Spinal cord (tissue), 10 donors: Measurements from ENCODE around the gene CTDSPL. TPM values are rescaled to one million over a fixed set of nuclear protein-coding genes. Genes with fewer than 3 reads are reported as not detected.
A peak's percentile ranks its signal among the peaks of the same experiment; 100 is the strongest.

Source experiments
- DNase-seq, 6 donors: peaks; one replicate each; pipeline versions ENCODE4 v3.0.0 to v3.0.0-alpha.2; 2013 to 2015; ENCODE audit warnings: low spot score in 6 of 6, low read depth in 4 of 6
- H3K27ac ChIP-seq: one replicate; pipeline ENCODE4 v1.5.1; 2013; ENCODE audit warnings: low read depth, low read length, control low read depth
- H3K27me3 ChIP-seq: one replicate; pipeline ENCODE4 v1.6.1; 2013; ENCODE audit warnings: low read length; ENCODE audit not compliant: control insufficient read depth, insufficient read depth
- H3K36me3 ChIP-seq: one replicate; pipeline ENCODE4 v1.6.1; 2013; ENCODE audit warnings: low read length; ENCODE audit not compliant: control insufficient read depth, insufficient read depth
- H3K4me1 ChIP-seq: one replicate; pipeline ENCODE4 v1.6.1; 2013; ENCODE audit warnings: low read length; ENCODE audit not compliant: control insufficient read depth, insufficient read depth
- H3K4me3 ChIP-seq: one replicate; pipeline ENCODE4 v1.5.1; 2013; ENCODE audit warnings: low read depth, low read length, control low read depth
- H3K9me3 ChIP-seq: one replicate; pipeline ENCODE4 v1.6.1; 2013; ENCODE audit warnings: low read length; ENCODE audit not compliant: control insufficient read depth, insufficient read depth
- whole genome bisulfite sequencing: methylation state at CpG from one replicate; pipeline ENCODE4 v1.1.5; 2013; ENCODE audit warnings: missing lambda C conversion rate; ENCODE audit not compliant: insufficient coverage; 5-methylcytosine and 5-hydroxymethylcytosine counted together
- polyA plus RNA-seq, 2 donors: library from polyadenylated mRNA; unstranded; fragments of 120-200 nt; gene quantifications; one replicate each; pipeline ENCODE4 v1.2.1, GENCODE V29; 2013; ENCODE audit not compliant: insufficient read length in 2 of 2
- total RNA-seq, 2 donors: library from RNA; depleted of rRNA in 1 of 2; stranded (reverse); fragments of 120-200 nt in 1 of 2; fragments of >200 nt in 1 of 2; gene quantifications; one replicate each; pipeline versions ENCODE4 v1.2.3 to v1.2.4, GENCODE V29; 2013 to 2014
- donor health status: healthy.

The CTDSPL gene
- total and polyA plus RNA-seq, 4 donors = 19.7 to 45.5 (median 30.6) TPM

DNA sequence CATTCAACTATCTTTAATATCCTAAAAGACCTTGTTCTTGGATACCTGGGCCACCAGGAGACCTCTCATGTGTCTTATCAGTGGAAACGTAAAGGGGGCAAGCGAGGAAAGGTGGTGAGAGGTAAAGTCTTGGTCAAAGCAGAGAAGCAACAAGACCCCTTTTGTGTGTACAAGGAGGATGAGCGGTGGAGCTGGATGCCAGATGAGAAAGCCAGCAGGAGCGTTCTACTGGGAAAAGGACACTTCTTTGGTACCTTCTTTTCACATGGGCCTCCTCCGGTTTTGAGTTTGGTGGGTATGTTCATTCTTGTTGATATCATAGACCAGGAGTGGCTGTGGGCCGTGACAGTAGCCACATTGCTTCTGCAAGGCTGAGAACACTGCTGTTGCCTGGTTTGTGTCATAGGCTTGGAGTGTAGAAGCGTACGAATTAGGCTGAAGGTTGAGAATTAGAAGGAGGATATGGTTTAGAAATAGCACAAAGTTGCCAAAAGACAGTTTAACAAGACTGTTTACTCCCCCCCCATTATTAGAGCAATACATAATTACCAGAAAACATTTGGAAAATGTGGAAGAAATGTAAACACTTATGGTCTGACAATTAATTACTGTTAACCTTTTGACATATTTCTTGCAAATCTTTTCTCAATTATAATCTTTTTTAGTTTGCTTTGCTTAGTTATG, 82.1 kb downstream of the CTDSPL start:
- Histone ChIP-seq H3K4me3 (no peak overlapping the region), H3K9me3 (no peaks in the 10 kb centered on the region), H3K27me3 (no peaks in the 10 kb centered on the region), H3K27ac (no peak overlapping the region), H3K36me3 (no peaks in the 10 kb centered on the region), H3K4me1 (peaks cover 19% of the 10 kb centered on the region)
- 95% methylated on average over 6 of the region's 8 CpGs for WGBS
- no peak for DNase-seq

DNA sequence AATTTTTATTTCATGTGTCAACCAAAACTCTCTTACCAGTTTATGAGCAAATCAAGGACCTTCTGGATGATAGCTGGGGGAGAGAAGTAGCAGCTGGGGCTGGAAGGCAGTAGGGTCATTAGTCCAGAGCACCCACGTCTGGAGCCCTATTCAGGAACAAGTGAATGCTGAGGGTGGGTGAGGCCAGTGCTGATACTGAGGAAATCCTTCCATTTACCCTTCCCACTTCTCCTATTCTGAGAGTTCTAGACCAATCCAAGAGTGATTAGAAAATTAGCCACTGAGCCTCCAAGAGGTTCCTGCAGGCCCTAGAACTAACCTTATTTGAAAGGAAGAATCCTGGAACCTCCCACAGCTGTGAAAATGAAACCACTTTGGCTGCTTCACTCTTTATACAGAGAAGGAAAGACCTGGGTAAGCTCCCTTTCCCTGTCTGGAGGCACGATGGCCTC, 82.7 kb downstream of the CTDSPL start:
- Histone ChIP-seq H3K27me3 (no peaks in the 10 kb centered on the region), H3K9me3 (no peaks in the 10 kb centered on the region), H3K36me3 (no peaks in the 10 kb centered on the region), H3K4me1 (peaks cover 19% of the 10 kb centered on the region), H3K4me3 (no peak overlapping the region), H3K27ac (peak overlapping the region; percentile 67)
- DNase-seq = no peak
- no CpG with 5 or more reads among the region's 2 CpGs for WGBS

DNA sequence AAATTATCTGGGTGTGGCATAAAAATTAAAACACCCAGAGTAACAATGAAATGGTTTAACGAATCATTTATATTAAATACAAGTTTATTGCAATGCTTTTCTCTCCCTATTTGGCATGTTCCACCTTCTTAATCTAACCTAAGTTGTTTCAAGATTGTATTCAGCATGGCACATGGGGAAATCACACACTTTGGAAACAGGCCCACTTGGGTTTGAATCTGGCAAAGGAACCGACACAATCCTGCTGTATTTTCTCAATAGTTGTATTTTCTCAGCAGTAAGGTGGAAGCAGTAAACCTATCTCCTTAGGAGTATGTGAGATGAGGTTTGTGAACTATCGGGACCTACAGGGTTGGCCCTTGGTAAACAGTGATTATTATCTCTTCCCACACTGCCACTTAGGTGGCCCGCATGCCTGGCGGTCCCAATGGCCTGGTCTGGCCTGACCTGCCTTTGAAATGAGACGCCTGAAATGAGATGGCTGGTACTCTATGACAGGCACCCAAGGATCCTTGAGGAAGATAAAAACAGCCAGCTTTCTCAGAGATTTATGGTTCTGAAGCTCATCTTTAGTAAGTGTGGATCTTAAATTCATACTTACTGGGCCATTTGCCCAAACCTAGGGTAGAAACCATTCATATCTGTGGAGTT, 83.6 kb downstream of the CTDSPL start:
- 80% methylated on average over 3 of the region's 6 CpGs for WGBS
- peak overlapping the region; percentile 42 for H3K27ac ChIP-seq

DNA sequence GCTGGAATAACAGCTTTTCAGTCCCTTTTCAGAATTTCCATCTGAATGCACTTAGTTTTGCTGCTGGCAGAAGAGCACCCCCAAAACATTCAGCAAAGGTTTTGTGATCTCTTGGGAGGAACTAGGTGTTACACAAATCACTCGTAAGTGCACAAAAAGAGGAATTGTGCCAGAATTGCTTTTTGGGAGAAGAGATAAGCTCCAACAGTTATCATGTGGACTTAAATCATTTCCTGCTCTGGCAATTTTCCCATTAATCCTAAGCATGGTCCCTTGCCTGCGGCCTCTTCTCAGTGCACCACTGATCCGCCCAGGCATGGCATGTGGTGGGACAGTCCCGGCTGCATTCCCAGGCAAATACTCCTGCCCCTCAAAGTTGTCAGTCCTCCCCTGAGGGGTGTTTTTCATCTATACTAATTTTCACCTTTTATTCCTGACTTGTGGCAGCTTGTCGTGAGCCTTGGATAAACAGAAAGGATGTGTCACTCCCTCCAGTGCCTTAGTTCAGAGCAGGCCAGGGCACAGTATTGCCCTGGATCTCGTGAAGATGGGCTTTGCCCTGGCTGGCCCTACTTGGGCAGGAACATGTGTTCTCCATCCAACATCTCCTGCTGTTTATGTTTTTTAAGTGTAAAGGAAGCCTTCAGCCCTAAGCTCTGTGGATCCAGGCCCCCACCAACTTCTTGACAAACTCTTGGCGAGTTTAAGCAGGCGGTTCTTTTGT, 84.3 kb downstream of the CTDSPL start:
- no peaks in the 10 kb centered on the region for H3K9me3 ChIP-seq
- H3K4me1 ChIP-seq = peaks cover 26% of the 10 kb centered on the region
- H3K27ac ChIP-seq = peak overlapping the region; percentile 42
- H3K36me3 ChIP-seq = no peaks in the 10 kb centered on the region
- H3K27me3 ChIP-seq = no peaks in the 10 kb centered on the region
- peak in 1 of 6 donors; percentile 41 for DNase-seq
- H3K4me3 ChIP-seq = no peak overlapping the region
- WGBS = 79% methylated on average over 2 of the region's 8 CpGs

More for the DNA sequence above, 83.6 kb downstream of the CTDSPL start:
- Histone ChIP-seq H3K27me3 (no peaks in the 10 kb centered on the region), H3K4me1 (peaks cover 26% of the 10 kb centered on the region), H3K4me3 (no peak overlapping the region), H3K36me3 (no peaks in the 10 kb centered on the region), H3K9me3 (no peaks in the 10 kb centered on the region)
- DNase-seq = no peak

- DNase-seq = no peak
- Histone ChIP-seq H3K36me3 (no peaks in the 10 kb centered on the region), H3K27ac (peak overlapping the region; percentile 42), H3K4me1 (peaks cover 25% of the 10 kb centered on the region), H3K9me3 (no peaks in the 10 kb centered on the region), H3K4me3 (no peak overlapping the region), H3K27me3 (no peaks in the 10 kb centered on the region)
- 67% methylated on average over 1 of the region's 2 CpGs for WGBS
Observed at GRCh38 chr3:37946531-37946889, 84.8 kb downstream of the CTDSPL start.

DNA sequence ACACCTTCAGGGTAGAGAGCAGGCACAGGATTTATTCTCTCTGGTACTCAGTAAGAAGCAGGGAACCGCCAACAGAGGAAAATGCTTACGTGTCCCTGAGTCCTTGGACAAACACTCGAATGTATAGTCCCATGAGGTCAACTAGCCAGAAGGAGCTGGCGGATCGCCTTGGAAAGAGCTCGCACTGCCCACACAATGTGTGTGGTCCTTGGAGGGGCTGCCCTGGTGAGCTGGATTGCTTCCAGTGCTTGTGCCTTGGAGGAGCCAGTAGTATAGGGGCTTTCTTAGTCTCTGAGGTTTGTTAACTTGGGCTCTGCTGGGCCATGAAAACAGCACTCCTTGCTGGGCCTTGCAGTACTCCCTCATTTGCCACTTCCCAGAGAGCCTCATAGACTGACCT, 88.2 kb downstream of the CTDSPL start:
- no peaks in the 10 kb centered on the region for H3K27me3 ChIP-seq
- WGBS = 19% methylated on average over 5 of the region's 6 CpGs
- H3K36me3 ChIP-seq = no peaks in the 10 kb centered on the region
- no peaks in the 10 kb centered on the region for H3K9me3 ChIP-seq
- DNase-seq = peak in 4 of 6 donors; percentile 46 to 86 (median 64)
- H3K27ac ChIP-seq = peak overlapping the region; percentile 41
- H3K4me1 ChIP-seq = peaks cover 21% of the 10 kb centered on the region
- H3K4me3 ChIP-seq = no peak overlapping the region

GRCh38 chr3:37952564-37952963, 90.9 kb downstream of the CTDSPL start:
- peaks cover 1% of the 10 kb centered on the region for H3K36me3 ChIP-seq
- H3K4me1 ChIP-seq = peaks cover 16% of the 10 kb centered on the region
- H3K9me3 ChIP-seq = no peaks in the 10 kb centered on the region
- no peak overlapping the region for H3K27ac ChIP-seq
- no peaks in the 10 kb centered on the region for H3K27me3 ChIP-seq
- no CpG with 5 or more reads among the region's 1 CpG for WGBS
- no peak overlapping the region for H3K4me3 ChIP-seq
- no peak for DNase-seq

DNA sequence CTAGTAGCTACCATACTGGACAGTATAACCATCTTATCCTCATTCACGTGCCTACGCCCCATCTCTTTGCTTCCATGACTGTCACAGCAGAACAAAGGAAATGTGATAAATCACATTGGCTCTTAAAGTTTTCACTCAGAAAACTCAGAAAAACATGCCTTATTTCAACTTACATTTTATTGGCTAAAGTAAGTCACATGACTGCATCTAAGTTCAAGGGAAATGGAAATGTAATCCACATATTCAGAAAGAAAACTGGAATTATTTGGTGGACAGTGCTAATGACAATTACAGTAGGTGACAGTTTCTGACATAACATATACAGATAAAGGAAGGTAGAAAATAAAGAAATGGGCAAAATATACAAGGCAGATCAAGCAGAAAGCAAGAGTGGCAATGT, 91.5 kb downstream of the CTDSPL start:
- Histone ChIP-seq H3K4me3 (no peak overlapping the region), H3K9me3 (no peaks in the 10 kb centered on the region), H3K4me1 (peaks cover 18% of the 10 kb centered on the region), H3K27me3 (no peaks in the 10 kb centered on the region), H3K36me3 (peaks cover 2% of the 10 kb centered on the region), H3K27ac (no peak overlapping the region)
- no peak for DNase-seq
- WGBS = 100% methylated on average over 2 of the region's 2 CpGs

- Histone ChIP-seq H3K36me3 (peaks cover 2% of the 10 kb centered on the region), H3K4me1 (peaks cover 18% of the 10 kb centered on the region), H3K4me3 (no peak overlapping the region), H3K9me3 (no peaks in the 10 kb centered on the region), H3K27me3 (no peaks in the 10 kb centered on the region), H3K27ac (no peak overlapping the region)
- no peak for DNase-seq
- WGBS = 100% methylated on average over 2 of the region's 5 CpGs
Observed at GRCh38 chr3:37953707-37954394, 92.2 kb downstream of the CTDSPL start.
